ENCODE data around the gene STX8. TPM values are rescaled to one million over a fixed set of nuclear protein-coding genes. Genes with fewer than 3 reads are reported as not detected.

STX8 gene
- total and polyA plus RNA-seq, 9 of the 15 experiments (the other 6 are each of a cell fraction or from before 2014, with no cell fraction given) = 14.6 to 42.5 (median 22.1) TPM

- TF ChIP-seq CLOCK (CRISPR knock-in tag; IDR thresholded peaks at IDR 0.05; ENCODE audit: borderline replicate concordance) (no peak), YY1 (IDR thresholded peaks at IDR 0.05; ENCODE audit: borderline replicate concordance in 1 of 3, control insufficient read depth in 1 of 3, extremely low read depth in 1 of 3, insufficient read depth in 3 of 3, insufficient read length in 1 of 3, insufficient replicate concordance in 2 of 3, low read depth in 1 of 3, low read length in 2 of 3) (no peak), ZFP1 (CRISPR knock-in tag; IDR thresholded peaks at IDR 0.05) (no peak), ZNF280A (IDR thresholded peaks at IDR 0.05; ENCODE audit: low read depth, partially characterized antibody) (no peak), MIER1 (IDR thresholded peaks at IDR 0.05; ENCODE audit: low read depth) (no peak), MAFF (IDR thresholded peaks at IDR 0.05; ENCODE audit: low read length) (no peak), SETDB1 (IDR thresholded peaks at IDR 0.05; ENCODE audit: low read length) (no peak)
Observed at GRCh38 chr17:9336817-9337216, 238.8 kb downstream of the STX8 start (continued).
